Transverse colon (tissue), 3 donors: Measurements from ENCODE around the gene LGR6.

Experiments
- EP300 ChIP-seq: sonication (generic); formaldehyde crosslinking; IDR thresholded peaks from one replicate; pipeline ENCODE4 v1.6.1; 2017; ENCODE audit warnings: antibody characterized with exemption, low read depth
- POLR2A ChIP-seq: fragments of 450-650 bp; IDR thresholded peaks from one replicate; pipeline ENCODE4 v1.6.1; 2016; ENCODE audit warnings: antibody characterized with exemption, mild to moderate bottlenecking, moderate library complexity
- TF ChIP-seq, protein P1 (sequence below), 5 experiments: fragments of 200-600 bp in 3 of 5; fragments of 450-650 bp in 2 of 5; sonication (generic) in 3 of 5; IDR thresholded peaks; 1 replicate in 2 of 5; 2 replicates in 3 of 5; pipeline ENCODE4 v1.5.1; 2016 to 2017; ENCODE audit warnings: antibody characterized with exemption in 5 of 5, inconsistent platforms in 3 of 5, mild to moderate bottlenecking in 2 of 5, moderate library complexity in 1 of 5

GRCh38 chr1:202193614-202194327 lies at the start of gene LGR6:
- TF ChIP-seq, protein P1, sequence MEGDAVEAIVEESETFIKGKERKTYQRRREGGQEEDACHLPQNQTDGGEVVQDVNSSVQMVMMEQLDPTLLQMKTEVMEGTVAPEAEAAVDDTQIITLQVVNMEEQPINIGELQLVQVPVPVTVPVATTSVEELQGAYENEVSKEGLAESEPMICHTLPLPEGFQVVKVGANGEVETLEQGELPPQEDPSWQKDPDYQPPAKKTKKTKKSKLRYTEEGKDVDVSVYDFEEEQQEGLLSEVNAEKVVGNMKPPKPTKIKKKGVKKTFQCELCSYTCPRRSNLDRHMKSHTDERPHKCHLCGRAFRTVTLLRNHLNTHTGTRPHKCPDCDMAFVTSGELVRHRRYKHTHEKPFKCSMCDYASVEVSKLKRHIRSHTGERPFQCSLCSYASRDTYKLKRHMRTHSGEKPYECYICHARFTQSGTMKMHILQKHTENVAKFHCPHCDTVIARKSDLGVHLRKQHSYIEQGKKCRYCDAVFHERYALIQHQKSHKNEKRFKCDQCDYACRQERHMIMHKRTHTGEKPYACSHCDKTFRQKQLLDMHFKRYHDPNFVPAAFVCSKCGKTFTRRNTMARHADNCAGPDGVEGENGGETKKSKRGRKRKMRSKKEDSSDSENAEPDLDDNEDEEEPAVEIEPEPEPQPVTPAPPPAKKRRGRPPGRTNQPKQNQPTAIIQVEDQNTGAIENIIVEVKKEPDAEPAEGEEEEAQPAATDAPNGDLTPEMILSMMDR (IDR thresholded peaks at IDR 0.05), result peak in 1 of 5 experiments; percentile 20
- TF ChIP-seq POLR2A, result no peak
- no peak for TF ChIP-seq EP300
